Right kidney (tissue), 9 donors: ENCODE measurements around the gene SELENOI.
"Not testable (repeated sequence)": the region's sequence is repeated elsewhere in the genome, so short reads cannot be mapped to it uniquely, and the experiment has no call there.

Experiments
- DNase-seq: peaks from one replicate; pipeline ENCODE4 v3.0.0-alpha.2; 2016
- long read RNA-seq, 8 donors: transcript quantifications; one replicate each; lab custom pipeline, GENCODE V29; 2026

SELENOI gene, protein sequence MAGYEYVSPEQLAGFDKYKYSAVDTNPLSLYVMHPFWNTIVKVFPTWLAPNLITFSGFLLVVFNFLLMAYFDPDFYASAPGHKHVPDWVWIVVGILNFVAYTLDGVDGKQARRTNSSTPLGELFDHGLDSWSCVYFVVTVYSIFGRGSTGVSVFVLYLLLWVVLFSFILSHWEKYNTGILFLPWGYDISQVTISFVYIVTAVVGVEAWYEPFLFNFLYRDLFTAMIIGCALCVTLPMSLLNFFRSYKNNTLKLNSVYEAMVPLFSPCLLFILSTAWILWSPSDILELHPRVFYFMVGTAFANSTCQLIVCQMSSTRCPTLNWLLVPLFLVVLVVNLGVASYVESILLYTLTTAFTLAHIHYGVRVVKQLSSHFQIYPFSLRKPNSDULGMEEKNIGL
- long read RNA-seq, donor 1: 0 reads
- long read RNA-seq, donor 2, full-length matches to known transcripts: 4 of 4 reads
- long read RNA-seq, donor 2, partial matches to known transcripts: 0 of 4 reads
- long read RNA-seq, donor 2, other reads (novel, unspliced or antisense): 0 of 4 reads
- long read RNA-seq, donor 3: 0 reads
- long read RNA-seq, donor 4, full-length matches to known transcripts: 1 of 1 reads
- long read RNA-seq, donor 4, partial matches to known transcripts: 0 of 1 reads
- long read RNA-seq, donor 4, other reads (novel, unspliced or antisense): 0 of 1 reads
- long read RNA-seq, donor 5, full-length matches to known transcripts: 1 of 1 reads
- long read RNA-seq, donor 5, partial matches to known transcripts: 0 of 1 reads
- long read RNA-seq, donor 5, other reads (novel, unspliced or antisense): 0 of 1 reads
- long read RNA-seq, donor 6, full-length matches to known transcripts: 2 of 2 reads
- long read RNA-seq, donor 6, partial matches to known transcripts: 0 of 2 reads
- long read RNA-seq, donor 6, other reads (novel, unspliced or antisense): 0 of 2 reads
- long read RNA-seq, donor 7, full-length matches to known transcripts: 2 of 2 reads
- long read RNA-seq, donor 7, partial matches to known transcripts: 0 of 2 reads
- long read RNA-seq, donor 7, other reads (novel, unspliced or antisense): 0 of 2 reads
- long read RNA-seq, donor 8, full-length matches to known transcripts: 1 of 1 reads
- long read RNA-seq, donor 8, partial matches to known transcripts: 0 of 1 reads
- long read RNA-seq, donor 8, other reads (novel, unspliced or antisense): 0 of 1 reads

DNA sequence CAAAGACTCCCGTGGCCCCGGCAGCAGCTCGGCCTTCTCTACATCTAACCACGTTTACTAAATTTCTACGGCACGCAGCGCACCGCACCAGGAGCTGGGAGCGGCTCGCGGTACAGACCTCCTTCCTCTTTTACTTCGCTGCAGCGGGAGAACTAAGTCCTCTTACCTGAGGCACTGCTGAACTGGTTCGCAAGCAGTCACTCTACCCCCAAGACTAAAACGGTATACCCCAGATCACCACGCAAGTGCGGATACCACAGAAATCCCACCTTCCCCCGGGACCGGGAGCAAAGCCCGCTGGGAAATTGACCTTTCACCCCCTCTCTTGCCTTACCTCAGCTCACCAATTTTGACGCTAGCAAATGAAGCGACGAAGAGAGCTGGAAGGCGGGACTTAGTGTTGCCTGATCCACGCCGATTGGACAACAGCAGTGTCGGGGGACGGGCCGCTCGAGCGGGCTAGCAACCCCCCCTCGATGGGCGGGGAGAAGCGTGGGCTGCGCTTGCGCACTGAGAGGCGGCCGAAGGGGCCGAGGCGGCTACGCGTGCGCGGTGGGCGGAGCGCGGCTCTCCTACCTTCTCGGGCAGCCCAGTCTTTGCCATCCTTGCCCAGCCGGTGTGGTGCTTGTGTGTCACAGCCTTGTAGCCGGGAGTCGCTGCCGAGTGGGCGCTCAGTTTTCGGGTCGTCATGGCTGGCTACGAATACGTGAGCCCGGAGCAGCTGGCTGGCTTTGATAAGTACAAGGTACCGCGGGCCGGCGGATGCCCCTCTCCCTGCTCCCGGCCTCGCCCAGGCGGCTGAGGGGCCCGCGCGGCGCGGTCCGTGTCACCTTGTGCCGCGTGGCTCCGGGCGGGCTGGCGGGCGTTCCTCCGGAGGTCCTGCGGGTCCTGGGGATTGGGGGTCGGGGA lies at the start of gene SELENOI:
Gene SELENOI, plus strand, starts transcription at position 599 of the 909 bp plus-strand sequence. Its CDS starts 90 bp downstream, at position 689.
- peak; percentile 99 for DNase-seq

DNA sequence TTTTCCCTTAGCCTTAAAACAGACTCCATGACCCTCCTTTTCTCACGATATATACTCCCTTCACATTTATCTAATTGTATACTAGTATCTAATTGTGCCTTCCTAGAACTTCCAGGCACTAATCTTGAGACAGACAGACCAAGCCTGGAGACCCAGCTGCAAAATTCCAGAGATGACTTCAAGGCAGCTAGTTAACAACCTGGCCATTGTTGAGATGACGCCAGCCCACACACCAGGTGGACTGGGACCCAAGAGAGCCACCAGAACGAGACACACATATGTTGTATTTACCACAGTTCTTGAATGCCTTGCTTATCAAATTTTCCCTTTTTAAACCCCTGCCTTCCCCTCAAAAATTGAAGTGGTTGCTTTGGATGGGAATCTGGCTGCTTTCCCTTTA lies 48.9 kb upstream of the SELENOI start:
- no peak for DNase-seq

DNA sequence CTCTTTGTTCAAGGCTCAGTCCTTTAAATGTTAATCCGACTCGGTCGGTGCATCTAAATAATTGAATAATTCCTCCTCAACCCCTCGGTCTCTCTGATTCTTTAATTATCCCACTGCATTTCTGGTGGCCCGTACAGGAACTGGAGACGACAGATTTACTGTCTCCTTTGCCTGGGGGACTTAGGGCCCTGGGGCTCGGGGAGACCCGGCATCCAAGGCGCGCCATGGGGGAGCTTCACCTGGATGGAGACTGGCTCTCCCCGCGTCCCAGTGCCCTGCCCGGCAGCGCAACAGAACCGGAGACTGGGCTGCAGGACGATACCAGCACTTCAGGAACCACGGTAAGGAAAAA lies 47.7 kb upstream of the SELENOI start:
- DNase-seq: no peak

DNA sequence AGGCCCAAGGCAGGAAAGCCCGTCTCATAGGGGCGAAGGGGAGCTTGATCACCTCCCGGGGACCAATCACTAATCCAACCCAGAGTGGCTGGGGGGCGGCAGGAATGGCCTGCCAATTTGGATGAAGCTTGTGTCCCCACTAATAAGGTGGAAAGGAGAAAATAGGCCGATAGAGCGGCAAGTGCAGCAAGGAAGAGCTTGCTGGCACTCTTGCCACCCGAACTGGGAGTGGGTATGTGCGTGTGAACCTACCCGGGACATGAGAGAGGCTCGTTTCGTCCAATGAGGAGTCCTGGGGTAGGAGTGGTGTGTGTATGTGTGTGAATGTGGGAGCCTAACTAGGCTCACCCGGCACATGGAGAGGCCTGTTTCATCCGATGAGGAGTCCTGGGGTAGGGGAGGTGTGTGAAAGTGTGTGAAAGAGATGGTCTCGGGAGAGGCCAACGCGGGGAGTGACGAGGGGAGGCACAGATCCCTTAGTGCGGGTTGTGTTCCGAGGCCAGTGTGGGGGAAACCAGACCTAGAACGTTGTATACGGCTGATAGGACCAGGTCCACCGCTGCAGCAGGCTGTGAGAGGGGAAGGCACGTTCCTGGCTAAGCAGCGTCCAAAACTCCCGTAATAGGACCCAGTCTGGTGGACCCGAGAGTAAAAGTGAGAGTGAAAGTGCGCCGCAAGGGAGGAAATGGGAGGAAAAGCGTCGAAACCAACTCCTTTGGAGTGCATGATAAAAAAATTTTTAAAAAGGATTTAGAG lies 47.1 kb upstream of the SELENOI start:
- peak; percentile 78 for DNase-seq

DNA sequence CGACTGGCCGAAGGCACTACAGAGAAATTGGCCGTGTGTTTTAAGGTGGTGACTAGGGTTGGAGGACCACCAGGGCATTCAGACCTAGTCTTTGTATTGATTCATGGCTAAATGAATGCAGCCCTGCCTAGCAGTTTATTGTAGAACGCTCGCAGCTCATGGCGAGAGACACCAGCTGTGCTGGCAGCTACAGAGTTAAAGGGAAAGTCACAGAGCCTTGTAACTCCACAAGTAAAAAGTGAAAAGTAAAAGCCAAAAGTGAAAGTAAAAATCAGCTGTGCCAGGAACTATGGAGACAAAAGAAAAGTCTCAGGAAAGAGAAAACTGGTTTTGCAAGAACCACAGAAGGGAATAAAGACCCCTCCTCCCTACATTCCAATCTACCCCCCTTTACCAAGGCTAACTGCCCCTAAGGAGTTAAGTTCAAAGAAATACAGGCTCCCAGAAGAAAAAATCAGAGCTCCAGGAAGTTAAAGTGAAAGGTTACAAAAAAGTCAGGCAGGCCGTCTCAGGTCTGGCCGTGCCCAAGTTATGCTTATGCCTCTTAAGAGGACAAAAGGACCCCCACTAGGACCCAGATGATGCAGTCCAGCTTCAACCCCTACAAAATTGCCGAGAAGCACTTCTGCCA lies 46.4 kb upstream of the SELENOI start:
- peak; percentile 71 for DNase-seq

DNA sequence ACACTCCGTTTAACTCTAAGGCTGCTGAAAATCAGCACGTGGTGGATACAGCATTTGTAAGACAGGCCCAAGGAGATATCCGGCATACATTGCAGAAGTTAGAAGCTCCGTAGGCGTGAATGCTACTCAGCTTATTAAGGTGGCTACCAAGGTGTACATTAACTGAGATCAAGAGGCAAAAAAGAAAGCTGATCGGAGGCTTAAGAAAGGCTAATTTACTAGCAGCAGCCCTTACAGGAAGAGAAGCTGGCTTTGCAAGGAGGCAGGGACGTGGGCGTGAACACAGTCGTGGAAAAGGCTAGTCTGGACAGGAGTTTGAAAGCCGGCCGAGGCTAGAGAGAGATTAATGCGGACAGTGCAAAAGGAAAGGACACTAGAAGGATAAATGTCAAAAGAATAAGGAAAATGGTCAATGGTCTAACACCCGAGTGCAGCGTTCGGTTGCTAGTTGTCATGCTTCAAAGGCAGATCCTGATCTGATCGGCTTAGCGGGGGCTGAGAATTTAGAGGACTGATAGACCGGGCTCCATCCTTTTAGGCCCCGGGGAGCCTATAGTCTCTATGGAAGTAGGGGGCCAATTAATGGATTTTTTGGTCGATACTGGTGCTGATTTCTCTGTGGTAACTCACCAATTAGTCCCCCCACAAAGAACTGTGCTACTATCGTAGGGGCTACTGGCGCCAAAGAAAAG lies 45.6 kb upstream of the SELENOI start:
- DNase-seq: peak; percentile 62

DNA sequence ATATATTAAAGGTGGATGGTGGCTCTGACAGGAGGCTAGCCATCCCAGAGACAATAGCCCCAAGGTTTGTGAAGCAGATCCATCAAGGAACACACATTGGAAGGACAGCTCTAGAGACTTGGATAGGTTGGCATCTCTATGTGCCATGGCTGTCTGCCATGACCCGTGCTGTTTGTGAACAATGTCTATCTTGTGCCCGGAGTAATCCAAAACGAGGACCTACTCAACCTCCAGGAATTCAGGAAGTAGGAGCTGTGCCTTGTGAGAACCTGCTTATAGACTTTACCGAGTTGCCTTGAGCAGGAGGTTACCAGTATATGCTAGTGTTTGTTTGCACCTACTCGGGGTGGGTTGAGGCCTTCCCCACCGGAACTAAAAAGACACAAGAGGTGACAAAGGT lies 43.1 kb upstream of the SELENOI start:
- DNase-seq: no peak

DNA sequence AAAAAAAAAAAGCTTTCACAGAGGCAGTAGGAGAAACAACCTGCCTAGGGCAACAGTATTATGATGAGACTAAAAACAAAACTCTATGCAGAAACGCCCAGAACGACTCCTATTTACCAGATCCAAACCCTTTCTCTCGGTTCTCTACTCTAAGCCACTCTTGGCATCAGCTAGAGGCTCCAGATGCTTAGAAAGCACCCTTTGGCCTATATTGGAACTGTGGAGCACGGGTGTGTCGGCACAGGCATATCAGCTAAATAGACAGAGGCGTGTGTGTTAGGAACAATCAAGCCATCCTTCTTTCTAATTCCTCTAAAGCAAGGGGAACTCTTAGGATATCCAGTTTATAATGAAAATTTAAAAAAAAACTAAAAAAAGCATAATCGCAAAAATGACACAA lies 40.8 kb upstream of the SELENOI start:
- not testable (repeated sequence) for DNase-seq

DNA sequence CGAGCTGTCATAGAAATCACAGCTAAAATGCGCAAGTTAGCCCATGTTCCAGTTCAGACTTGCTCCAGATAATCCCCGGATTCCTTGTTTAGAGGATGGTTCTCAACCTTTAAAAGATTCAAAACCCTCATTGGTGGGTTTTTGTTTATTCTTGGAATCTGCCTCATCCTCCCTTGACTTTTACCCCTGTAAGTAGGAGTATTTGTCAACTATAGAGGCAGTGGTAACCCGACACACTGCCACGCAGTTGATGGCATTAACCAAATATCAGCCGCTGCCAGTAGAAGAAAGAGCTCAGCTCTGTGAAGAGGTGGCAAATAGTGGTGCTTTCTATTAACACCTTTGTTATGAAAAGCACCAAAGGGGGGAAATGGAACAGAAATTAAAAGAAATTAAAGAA lies 40.4 kb upstream of the SELENOI start:
- DNase-seq: no peak

DNA sequence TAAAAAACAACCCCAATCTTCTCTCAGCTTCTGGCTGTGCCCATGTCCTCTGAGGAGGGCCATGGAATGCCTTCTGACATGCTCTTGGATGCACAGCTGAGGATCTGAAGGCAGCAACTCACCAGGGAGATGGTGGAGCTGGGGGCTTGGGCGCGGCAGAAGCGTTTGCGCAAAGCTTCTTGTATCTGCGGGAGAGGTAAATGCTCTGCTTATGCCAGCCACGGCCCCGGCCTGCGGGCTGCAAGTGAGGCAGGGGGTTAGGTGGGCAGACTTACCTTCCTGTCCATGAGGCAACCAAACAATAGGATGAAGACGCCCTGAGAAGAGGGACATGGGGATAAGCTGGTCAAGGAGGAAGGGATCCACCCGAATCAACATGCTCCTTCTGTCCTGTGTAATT lies 36.0 kb upstream of the SELENOI start:
- no peak for DNase-seq

DNA sequence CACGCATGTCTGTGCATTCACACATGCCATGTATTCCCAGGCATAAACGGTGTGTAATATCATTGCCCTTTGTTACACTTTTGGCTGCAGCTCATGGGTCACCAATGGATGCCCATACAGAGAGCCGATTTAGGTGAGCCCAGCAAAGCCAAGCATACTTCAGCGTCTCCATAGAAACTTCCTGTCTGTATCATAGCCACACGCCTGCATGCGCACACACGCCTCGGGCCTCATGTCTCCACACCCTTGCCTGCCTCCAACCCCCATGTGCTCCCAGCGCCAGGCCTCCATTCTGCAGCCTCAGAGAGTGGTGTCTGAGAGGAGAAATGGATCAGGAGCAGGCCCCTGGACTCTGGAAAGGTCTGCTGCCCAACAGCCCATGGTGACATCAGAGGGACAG lies 33.5 kb upstream of the SELENOI start:
- no peak for DNase-seq

DNA sequence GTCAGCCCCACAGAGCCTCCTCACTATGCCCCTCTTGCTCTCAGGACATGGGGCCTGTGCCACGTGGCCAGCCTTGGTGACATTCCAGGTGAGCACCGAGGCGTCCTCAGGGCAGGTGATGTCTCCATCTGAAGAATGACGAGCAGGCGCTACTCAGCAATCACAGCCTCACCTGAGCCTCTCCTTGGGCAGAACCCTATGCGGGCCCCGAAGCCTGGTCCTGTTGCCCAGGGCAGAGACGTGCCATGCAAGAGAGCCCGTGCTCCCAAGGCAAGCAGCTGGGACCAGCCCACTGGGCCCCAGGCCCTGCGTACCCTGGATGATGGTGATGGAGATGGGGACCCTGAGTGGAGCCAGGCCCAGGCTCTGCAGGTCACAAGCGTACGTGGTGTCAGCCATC lies 32.5 kb upstream of the SELENOI start:
- no peak for DNase-seq

DNA sequence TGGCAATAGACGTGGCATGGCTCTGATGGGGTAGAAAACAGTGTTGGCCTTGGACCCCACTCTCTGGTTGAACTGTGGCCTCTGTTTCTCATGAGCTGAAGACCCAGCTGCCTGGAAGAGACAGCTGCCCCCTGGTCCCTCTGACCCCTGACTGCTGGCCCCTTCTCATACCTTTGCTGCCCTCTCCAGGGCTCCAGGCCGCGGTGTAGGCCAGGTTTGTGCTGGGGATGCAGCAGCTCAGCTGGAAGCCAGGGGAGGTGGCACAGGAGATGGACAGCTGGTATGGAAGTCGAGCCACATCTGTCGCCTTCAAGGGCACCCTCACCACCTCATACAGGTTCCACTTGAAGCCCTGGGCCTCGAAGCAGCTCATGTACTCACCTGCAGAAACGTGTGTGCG lies 31.7 kb upstream of the SELENOI start:
- no peak for DNase-seq

DNA sequence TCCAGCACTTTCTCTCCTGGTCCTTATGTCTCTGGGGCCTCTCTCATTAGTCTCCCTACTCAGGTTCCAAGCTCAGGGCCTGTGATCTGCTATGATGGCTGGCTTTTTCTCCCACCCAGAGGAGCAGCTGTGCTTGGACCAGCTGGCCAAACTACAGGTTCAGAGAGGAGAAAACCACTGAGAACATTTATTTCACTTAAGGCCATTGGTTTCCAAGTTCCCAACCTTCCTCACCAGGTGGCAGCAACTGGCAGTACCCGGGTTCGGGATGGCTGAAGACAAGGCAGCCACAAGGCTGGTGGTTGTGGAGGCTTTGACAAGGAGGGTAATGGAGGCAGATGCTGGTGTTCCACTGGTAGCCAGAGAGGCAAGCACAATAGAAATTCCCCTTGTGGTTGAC lies 29.9 kb upstream of the SELENOI start:
- no peak for DNase-seq

DNA sequence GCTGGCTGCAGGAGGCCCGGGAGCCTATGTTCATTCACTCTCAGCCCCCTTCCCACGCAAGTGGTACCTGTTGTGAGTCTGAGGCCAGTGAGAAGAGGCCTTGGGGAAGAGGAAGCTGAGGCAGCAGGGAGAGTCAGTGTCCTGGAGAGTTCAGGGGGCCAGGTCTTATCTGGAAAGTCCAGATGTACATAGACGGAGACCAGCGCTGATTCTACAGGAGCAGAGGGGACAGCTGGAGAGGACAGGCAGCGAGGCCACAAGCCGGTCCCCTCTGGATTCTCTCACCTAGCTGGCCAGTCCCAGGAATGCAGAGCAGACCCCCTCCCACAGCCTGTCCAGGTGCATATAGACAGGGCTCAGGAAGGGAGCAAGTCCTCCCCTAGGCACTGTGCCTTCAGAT lies 29.1 kb upstream of the SELENOI start:
- no peak for DNase-seq

DNA sequence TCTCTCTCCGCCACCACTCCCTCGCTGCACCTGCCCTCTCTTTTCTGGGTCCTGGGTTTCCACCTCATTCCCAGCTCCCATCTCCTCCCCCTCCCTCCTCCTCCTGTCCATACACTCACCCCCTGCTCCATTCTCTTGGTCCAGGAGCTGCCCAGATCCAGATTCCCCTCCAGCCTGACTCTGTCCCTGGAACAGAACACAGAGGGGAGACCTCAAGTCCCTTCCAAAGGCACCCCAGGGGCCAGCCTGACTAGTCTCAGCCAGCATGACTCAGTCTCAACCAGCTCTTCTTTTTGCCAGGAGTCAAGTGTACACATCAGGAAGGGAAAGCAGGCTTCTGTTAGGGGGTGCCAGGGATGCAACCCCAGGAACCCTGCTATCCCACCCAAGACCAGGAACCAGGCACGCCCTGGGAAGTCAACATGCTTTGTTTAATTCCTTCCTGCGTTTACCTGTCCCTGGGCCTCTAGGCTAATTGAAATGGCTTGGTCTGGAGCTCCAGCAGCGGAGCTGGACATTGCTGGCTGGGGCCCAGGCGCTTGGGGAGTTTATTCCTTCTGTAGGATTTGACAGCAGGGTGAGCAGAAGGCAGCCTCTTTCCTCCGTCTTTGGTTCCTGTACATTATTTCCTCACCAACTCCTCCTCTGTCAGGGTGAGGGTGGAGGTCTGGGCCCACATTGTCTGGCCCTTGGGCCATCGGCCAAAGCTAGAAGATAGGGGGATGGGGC lies 28.4 kb upstream of the SELENOI start:
- no peak for DNase-seq

DNA sequence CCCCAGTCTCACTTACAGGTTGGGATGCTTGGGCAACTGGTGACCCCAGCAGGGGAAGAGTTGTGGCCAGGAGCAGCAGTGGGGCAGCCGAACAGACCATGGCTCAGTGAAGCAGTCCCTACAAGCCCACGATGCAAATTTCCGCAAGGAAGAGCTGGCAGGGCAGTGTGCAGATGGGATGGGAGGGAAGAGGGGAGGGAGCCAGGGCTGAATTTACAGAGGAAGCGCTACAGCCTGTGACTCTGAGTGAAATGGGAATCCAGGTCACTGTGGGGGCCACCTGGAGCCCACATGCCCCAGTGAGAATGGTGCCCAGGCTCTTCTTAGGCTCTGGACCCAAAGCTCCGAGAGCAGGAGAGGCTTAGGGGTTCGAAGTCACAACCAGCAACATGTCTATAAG lies 27.0 kb upstream of the SELENOI start:
- DNase-seq: no peak

DNA sequence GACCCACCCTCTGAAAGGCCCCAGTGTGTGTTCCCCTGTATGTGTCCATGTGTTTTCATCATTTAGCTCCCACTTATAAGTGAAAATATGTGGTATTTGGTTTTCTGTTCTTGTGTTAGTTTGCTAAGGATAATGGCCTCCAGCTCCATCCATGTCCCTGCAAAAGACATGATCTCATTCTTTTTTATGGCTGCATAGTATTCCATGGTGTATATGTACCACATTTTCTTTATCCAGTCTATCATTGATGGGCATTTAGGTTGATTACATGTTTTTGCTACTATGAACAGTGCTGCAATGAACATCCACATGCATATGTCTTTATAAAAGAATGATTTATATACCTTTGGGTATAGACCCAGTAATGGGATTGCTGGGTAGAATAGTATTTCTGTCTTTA lies 21.5 kb upstream of the SELENOI start:
- DNase-seq: not testable (repeated sequence)

DNA sequence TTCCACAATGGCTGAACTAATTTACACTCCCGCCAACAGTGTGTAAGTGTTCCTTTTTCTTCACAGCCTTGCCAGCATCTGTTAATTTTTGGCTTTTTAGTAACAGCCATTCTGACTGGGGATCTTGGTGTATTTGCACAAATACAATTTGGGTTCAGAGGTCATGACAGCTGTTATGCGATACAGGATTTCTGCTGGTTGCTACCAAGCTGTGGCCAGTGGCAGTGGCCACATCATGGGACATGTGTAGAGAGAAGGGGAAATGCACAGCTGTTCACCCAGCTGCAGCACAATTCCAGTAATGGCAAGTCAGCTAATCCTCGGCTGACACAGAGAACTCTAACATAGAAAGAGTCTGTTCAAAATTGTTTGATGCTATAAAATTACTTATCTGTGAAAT lies 21.0 kb upstream of the SELENOI start:
- DNase-seq: no peak
